K562 (cell line): ENCODE data around the gene EIPR1.

Experiments used
- CEBPZ ChIP-seq: fragments of 150-350 bp; IDR thresholded peaks from 2 replicates; pipeline ENCODE4 v1.6.1; 2014; ENCODE audit warnings: low read depth, mild to moderate bottlenecking, low read length, borderline replicate concordance
- CTCF ChIP-seq, 3 experiments: IDR thresholded peaks in 2 of 3; conservative IDR thresholded peaks in 1 of 3; 2 replicates each; pipeline ENCODE4 v1.5.1; 2011 to 2012; ENCODE audit warnings: low read length in 3 of 3, mild to moderate bottlenecking in 3 of 3, control low read depth in 2 of 3, improper control_type of control experiment in 1 of 3, inconsistent platforms in 1 of 3, low read depth in 1 of 3, mixed read lengths in 1 of 3, moderate library complexity in 1 of 3; ENCODE audit not compliant: insufficient read depth in 2 of 3
- EP300 ChIP-seq: IDR thresholded peaks from 2 replicates; pipeline ENCODE4 v1.6.1; 2012; ENCODE audit warnings: low read length, improper control_type of control experiment
- EZH2 ChIP-seq: IDR thresholded peaks from 2 replicates; pipeline ENCODE4 v1.6.1; 2012; ENCODE audit warnings: low read depth, mild to moderate bottlenecking, inconsistent platforms, low read length, borderline replicate concordance
- MYNN ChIP-seq, 2 experiments: sonication (generic); formaldehyde crosslinking in 1 of 2; IDR thresholded peaks; 2 replicates each; pipeline versions ENCODE4 v1.5.0 to v1.6.1; 2016 to 2020; ENCODE audit warnings: antibody characterized with exemption in 1 of 2, missing genetic modification reagents in 1 of 2
- SMARCC2 ChIP-seq: fragments of 450-650 bp; IDR thresholded peaks from 2 replicates; pipeline ENCODE4 v1.6.1; 2017; ENCODE audit warnings: antibody characterized with exemption, moderate library complexity, mild to moderate bottlenecking, low read depth
- SP1 ChIP-seq: sonication (generic); formaldehyde crosslinking; IDR thresholded peaks from 2 replicates; pipeline ENCODE4 v1.8.1; 2022; ENCODE audit warnings: mild to moderate bottlenecking, missing genetic modification reagents
- TCF7L2 ChIP-seq: fragments of 150-350 bp; IDR thresholded peaks from 2 replicates; pipeline ENCODE4 v1.6.1; 2016; ENCODE audit warnings: low read depth, mild to moderate bottlenecking, low read length, moderate library complexity
- THAP7 ChIP-seq: fragments of 250-450 bp; sonication (Bioruptor Pico); IDR thresholded peaks from 2 replicates; pipeline ENCODE4 v1.5.0; 2021
- ZNF592 ChIP-seq: fragments of 450-650 bp; IDR thresholded peaks from 2 replicates; pipeline ENCODE4 v1.6.1; 2017; ENCODE audit warnings: antibody characterized with exemption, mild to moderate bottlenecking

- TF ChIP-seq CEBPZ (no peak), EZH2 (no peak), CTCF (IDR thresholded peaks at IDR 0.05 in 2 of 3, conservative IDR thresholded peaks at IDR 0.05 in 1 of 3; ENCODE audit: insufficient read depth in 2 of 3, low read depth in 1 of 3, low read length in 3 of 3) (no peak), EP300 (no peak), MYNN (IDR thresholded peaks at IDR 0.05) (no peak), MYNN (CRISPR knock-in tag; IDR thresholded peaks at IDR 0.05) (no peak), TCF7L2 (no peak), ZNF592 (no peak), SP1 (CRISPR knock-in tag) (no peak), THAP7 (CRISPR knock-in tag) (no peak), SMARCC2 (no peak)
Measured at GRCh38 chr2:3222636-3223035, 155.0 kb downstream of the EIPR1 start.
